Trophoblast cell (in vitro differentiated cells and primary cell): Measurements from ENCODE around the gene KRT75.
"Not testable (repeated sequence)": the region's sequence is repeated elsewhere in the genome, so short reads cannot be mapped to it uniquely, and the experiment has no call there.

Experiments
- DNase-seq, 2 donors: peaks; one replicate each; pipeline ENCODE4 v3.0.0-alpha.2; 2016
- H2AFZ ChIP-seq: 2 replicates; pipeline ENCODE4 v1.6.1; 2013; ENCODE audit warnings: low read length, moderate library complexity, mild to moderate bottlenecking; ENCODE audit not compliant: insufficient read depth, poor library complexity
- H2AK5ac ChIP-seq: 2 replicates; pipeline ENCODE4 v1.6.1; 2013; ENCODE audit warnings: mild to moderate bottlenecking, low read length
- H2BK120ac ChIP-seq: 2 replicates; pipeline ENCODE4 v1.6.1; 2013; ENCODE audit warnings: low read length, mild to moderate bottlenecking, moderate library complexity; ENCODE audit not compliant: insufficient read depth, poor library complexity
- H2BK12ac ChIP-seq: 2 replicates; pipeline ENCODE4 v1.6.1; 2013; ENCODE audit warnings: mild to moderate bottlenecking, low read length, moderate library complexity
- H2BK5ac ChIP-seq: 2 replicates; pipeline ENCODE4 v1.6.1; 2013; ENCODE audit warnings: low read length, low read depth, moderate library complexity, mild to moderate bottlenecking; ENCODE audit not compliant: poor library complexity
- H3K14ac ChIP-seq: 2 replicates; pipeline ENCODE4 v1.6.1; 2013; ENCODE audit warnings: mild to moderate bottlenecking, low read length
- H3K18ac ChIP-seq: 2 replicates; pipeline ENCODE4 v1.6.1; 2013; ENCODE audit warnings: mild to moderate bottlenecking, low read length
- H3K23ac ChIP-seq: 2 replicates; pipeline ENCODE4 v1.6.1; 2013; ENCODE audit warnings: low read length
- H3K27ac ChIP-seq: 2 replicates; pipeline ENCODE4 v1.5.1; 2013; ENCODE audit warnings: low read depth, mild to moderate bottlenecking, inconsistent platforms, low read length, moderate library complexity
- H3K27me3 ChIP-seq: 2 replicates; pipeline ENCODE4 v1.6.1; 2013; ENCODE audit warnings: inconsistent platforms, mild to moderate bottlenecking, low read length, moderate library complexity; ENCODE audit not compliant: insufficient read depth
- H3K36me3 ChIP-seq, 2 experiments: 1 replicate in 1 of 2; 2 replicates in 1 of 2; pipeline ENCODE4 v1.6.1; 2013; ENCODE audit warnings: low read length in 2 of 2, mild to moderate bottlenecking in 2 of 2, moderate library complexity in 1 of 2; ENCODE audit not compliant: insufficient read depth in 2 of 2, control insufficient read depth in 1 of 2
- H3K4ac ChIP-seq: 2 replicates; pipeline ENCODE4 v1.6.1; 2013; ENCODE audit warnings: low read depth, mild to moderate bottlenecking, low read length, moderate library complexity
- H3K4me1 ChIP-seq, 2 experiments: 1 replicate in 1 of 2; 2 replicates in 1 of 2; pipeline ENCODE4 v1.6.1; 2013; ENCODE audit warnings: low read length in 2 of 2, mild to moderate bottlenecking in 2 of 2, moderate library complexity in 1 of 2; ENCODE audit not compliant: insufficient read depth in 2 of 2, control insufficient read depth in 1 of 2
- H3K4me2 ChIP-seq: 2 replicates; pipeline ENCODE4 v1.6.1; 2013; ENCODE audit warnings: inconsistent platforms, mild to moderate bottlenecking, low read length, moderate library complexity
- H3K4me3 ChIP-seq: 2 replicates; pipeline ENCODE4 v1.5.1; 2013; ENCODE audit warnings: mild to moderate bottlenecking, low read depth, low read length, inconsistent platforms
- H3K79me1 ChIP-seq: one replicate; pipeline ENCODE4 v1.6.1; 2013; ENCODE audit warnings: low read length
- H3K79me2 ChIP-seq: 2 replicates; pipeline ENCODE4 v1.6.1; 2013; ENCODE audit warnings: low read length, mild to moderate bottlenecking; ENCODE audit not compliant: control insufficient read depth, insufficient read depth, poor library complexity
- H3K9ac ChIP-seq: 2 replicates; pipeline ENCODE4 v1.6.1; 2013; ENCODE audit warnings: mild to moderate bottlenecking, low read length
- H3K9me3 ChIP-seq: 2 replicates; pipeline ENCODE4 v1.6.1; 2013; ENCODE audit warnings: low read depth, mild to moderate bottlenecking, control low read depth, inconsistent platforms, low read length; ENCODE audit not compliant: insufficient read depth
- H4K12ac ChIP-seq: 2 replicates; pipeline ENCODE4 v1.6.1; 2013; ENCODE audit warnings: low read depth, mild to moderate bottlenecking, low read length, moderate library complexity
- H4K8ac ChIP-seq: 2 replicates; pipeline ENCODE4 v1.6.1; 2013; ENCODE audit warnings: low read depth, mild to moderate bottlenecking, low read length, moderate library complexity
- H4K91ac ChIP-seq: one replicate; pipeline ENCODE4 v1.6.1; 2013; ENCODE audit warnings: low read depth, mild to moderate bottlenecking, low read length, moderate library complexity
- WGBS: extraction: QIAGEN DNeasy Blood & Tissue Kit; methylation state at CpG from one replicate; pipeline ENCODE4 v1.1.7; 2013; ENCODE audit warnings: missing lambda C conversion rate; ENCODE audit not compliant: insufficient read length, insufficient coverage; ENCODE audit errors: extremely low coverage; 5-methylcytosine and 5-hydroxymethylcytosine counted together

Gene KRT75

DNA sequence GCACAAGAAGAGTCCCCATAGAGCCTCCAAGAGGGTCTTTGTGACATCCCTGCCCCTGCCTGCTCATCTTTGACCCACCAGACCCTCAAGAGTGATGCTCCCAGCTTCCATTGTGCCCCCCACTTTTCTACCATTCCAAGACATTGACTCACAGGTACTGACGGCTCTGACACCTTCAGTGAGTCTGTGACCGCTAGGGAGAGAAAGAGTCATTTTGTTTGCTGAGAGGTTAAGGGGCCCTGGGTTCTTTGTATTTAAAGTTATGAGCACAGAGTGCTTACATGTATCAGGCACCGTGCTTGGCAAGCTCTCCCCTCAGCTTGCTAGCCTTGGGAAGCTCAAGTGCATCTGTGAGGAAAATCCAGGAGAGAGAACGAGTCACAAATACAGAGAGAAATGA, 21.0 kb downstream of the KRT75 start:
- H3K79me2 ChIP-seq, result no peaks in the 10 kb centered on the region
- no peak overlapping the region for H3K14ac ChIP-seq
- H3K79me1 ChIP-seq, result no peaks in the 10 kb centered on the region
- no peak overlapping the region for H3K9ac ChIP-seq
- DNase-seq, result no peak
- no peak overlapping the region for H4K12ac ChIP-seq
- peaks cover 0 to 3% of the 10 kb centered on the region in 2 experiments for H3K4me1 ChIP-seq
- no peak overlapping the region for H2BK5ac ChIP-seq
- H3K9me3 ChIP-seq, result peaks cover 12% of the 10 kb centered on the region
- no CpG with 5 or more reads among the region's 4 CpGs for whole genome bisulfite sequencing
- H3K27me3 ChIP-seq, result no peaks in the 10 kb centered on the region
- no peak overlapping the region for H2AK5ac ChIP-seq
- H3K27ac ChIP-seq, result no peak overlapping the region
- no peak overlapping the region for H4K8ac ChIP-seq
- no peaks in the 10 kb centered on the region for H3K36me3 ChIP-seq
- H3K4ac ChIP-seq, result no peak overlapping the region
- H3K18ac ChIP-seq, result no peak overlapping the region
- no peak overlapping the region for H2BK120ac ChIP-seq
- H4K91ac ChIP-seq, result no peak overlapping the region
- no peak overlapping the region for H2BK12ac ChIP-seq
- no peak overlapping the region for H3K23ac ChIP-seq
- no peak overlapping the region for H3K4me2 ChIP-seq
- no peak overlapping the region for H2AFZ ChIP-seq
- H3K4me3 ChIP-seq, result no peak overlapping the region

DNA sequence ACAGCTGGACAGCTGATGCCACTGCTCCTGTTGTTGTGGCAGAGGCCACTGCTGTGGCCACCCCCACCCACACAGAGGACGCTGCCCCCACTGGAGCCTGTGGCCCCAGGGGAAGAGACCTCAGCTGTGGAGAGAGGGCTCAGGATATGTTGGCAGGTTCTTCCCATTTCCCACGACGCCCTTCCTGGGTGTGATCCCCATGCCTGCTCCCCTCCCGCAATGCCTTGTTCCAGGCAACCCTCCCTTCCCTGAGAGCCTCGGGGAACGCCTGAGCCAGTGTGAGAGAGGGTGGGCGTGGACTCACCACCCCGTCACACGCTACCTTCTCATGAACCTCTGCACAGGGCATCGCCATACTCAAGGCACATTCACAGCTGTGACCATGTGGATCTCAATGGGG, 22.4 kb downstream of the KRT75 start:
- no peak for DNase-seq
- Histone ChIP-seq H3K4me3 (no peak overlapping the region), H3K14ac (no peak overlapping the region), H3K9ac (no peak overlapping the region), H3K4me1 (no peaks in the 10 kb centered on the region), H3K36me3 (no peaks in the 10 kb centered on the region), H2AK5ac (no peak overlapping the region), H3K9me3 (peaks cover 12% of the 10 kb centered on the region), H3K79me1 (no peaks in the 10 kb centered on the region), H2BK120ac (no peak overlapping the region), H3K27me3 (no peaks in the 10 kb centered on the region), H3K27ac (no peak overlapping the region), H3K79me2 (no peaks in the 10 kb centered on the region), H2AFZ (no peak overlapping the region), H3K4me2 (no peak overlapping the region), H3K23ac (no peak overlapping the region), H3K18ac (no peak overlapping the region), H3K4ac (no peak overlapping the region), H2BK5ac (no peak overlapping the region), H4K91ac (no peak overlapping the region), H4K12ac (no peak overlapping the region), H2BK12ac (no peak overlapping the region), H4K8ac (no peak overlapping the region)
- no CpG with 5 or more reads among the region's 10 CpGs for WGBS

DNA sequence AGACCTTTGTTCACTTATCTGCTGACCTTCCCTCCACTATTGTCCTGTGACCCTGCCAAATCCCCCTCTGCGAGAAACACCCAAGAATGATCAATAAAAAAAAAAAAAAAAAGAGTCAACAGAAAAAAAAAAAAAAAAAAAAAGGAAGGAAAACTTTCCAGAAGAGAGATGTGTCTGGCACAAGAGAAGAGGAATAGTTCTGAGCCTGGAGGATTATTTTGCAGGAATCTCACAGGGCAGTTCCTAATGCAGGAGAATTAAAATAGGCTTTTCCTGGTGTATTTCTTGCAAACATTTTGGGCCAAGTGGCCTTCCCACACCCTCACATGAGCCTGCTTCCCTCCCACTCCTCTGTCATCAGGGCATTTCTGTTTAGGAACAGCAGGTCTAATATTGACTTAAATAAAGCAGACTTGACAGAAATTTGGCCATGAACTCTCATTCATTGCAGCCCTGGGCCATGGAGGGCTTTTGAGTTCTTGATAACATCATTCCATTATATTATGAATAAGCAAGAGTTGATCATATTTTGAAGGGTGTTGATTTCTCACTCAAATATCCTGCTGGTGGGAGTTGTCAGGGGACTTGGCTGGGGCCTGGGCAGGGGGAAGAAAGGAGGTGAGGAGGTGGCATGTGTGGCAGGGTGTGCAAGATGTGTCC, 23.5 kb downstream of the KRT75 start:
- H4K12ac ChIP-seq, H2AK5ac ChIP-seq, H2BK5ac ChIP-seq, H3K14ac ChIP-seq, H3K4ac ChIP-seq, H4K8ac ChIP-seq, H3K9ac ChIP-seq, H3K27ac ChIP-seq, H3K36me3 ChIP-seq, H2BK120ac ChIP-seq, H3K4me3 ChIP-seq, H3K4me2 ChIP-seq, H3K18ac ChIP-seq, H4K91ac ChIP-seq, H3K79me2 ChIP-seq, H2AFZ ChIP-seq, H3K79me1 ChIP-seq, H3K27me3 ChIP-seq, H2BK12ac ChIP-seq, H3K23ac ChIP-seq, H3K4me1 ChIP-seq, DNase-seq: not testable (repeated sequence)
- no CpG with 5 or more reads among the region's 1 CpG for WGBS
- peaks cover 10% of the 10 kb centered on the region for H3K9me3 ChIP-seq

DNA sequence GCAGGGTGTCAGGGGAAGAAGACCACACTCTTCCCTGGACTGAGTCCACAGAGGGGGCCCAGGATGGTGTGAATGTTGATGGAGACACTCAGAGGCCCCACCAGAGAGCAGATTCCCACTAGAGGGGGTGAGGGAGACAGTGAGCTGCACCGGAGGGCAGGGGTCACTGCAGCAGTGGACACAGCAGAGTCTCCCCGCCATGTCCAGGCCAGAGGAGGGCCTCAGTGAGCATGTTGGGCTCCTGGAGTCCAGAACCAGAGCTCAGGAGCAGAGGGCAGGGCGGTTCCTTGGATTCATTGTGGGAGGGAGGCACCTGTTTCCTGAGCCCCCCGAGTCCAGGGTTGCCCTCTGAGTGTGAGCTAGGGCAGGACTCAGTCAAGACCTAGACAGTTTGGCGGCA, 26.3 kb downstream of the KRT75 start:
- Histone ChIP-seq H3K79me2 (no peaks in the 10 kb centered on the region), H4K91ac (no peak overlapping the region), H2AFZ (no peak overlapping the region)

More for the DNA sequence above, 26.3 kb downstream of the KRT75 start:
- Histone ChIP-seq H3K9ac (no peak overlapping the region), H2AK5ac (no peak overlapping the region), H3K9me3 (peaks cover 8% of the 10 kb centered on the region), H3K4me3 (no peak overlapping the region), H4K8ac (no peak overlapping the region), H3K4me1 (no peaks in the 10 kb centered on the region), H3K4ac (no peak overlapping the region), H3K18ac (no peak overlapping the region), H2BK120ac (no peak overlapping the region), H3K36me3 (no peaks in the 10 kb centered on the region), H2BK5ac (no peak overlapping the region), H3K4me2 (no peak overlapping the region), H3K27me3 (no peaks in the 10 kb centered on the region), H3K14ac (no peak overlapping the region), H3K79me1 (no peaks in the 10 kb centered on the region), H4K12ac (no peak overlapping the region), H3K27ac (no peak overlapping the region), H3K23ac (no peak overlapping the region), H2BK12ac (no peak overlapping the region)
- DNase-seq, result no peak
- WGBS, result no CpG with 5 or more reads among the region's 5 CpGs
